ENCODE data around the gene GUCY2D.

- no peak for TF ChIP-seq EZH2 (optimal IDR thresholded peaks at IDR 0.05; ENCODE audit: low read depth, low read length)
- TF ChIP-seq, protein P1, sequence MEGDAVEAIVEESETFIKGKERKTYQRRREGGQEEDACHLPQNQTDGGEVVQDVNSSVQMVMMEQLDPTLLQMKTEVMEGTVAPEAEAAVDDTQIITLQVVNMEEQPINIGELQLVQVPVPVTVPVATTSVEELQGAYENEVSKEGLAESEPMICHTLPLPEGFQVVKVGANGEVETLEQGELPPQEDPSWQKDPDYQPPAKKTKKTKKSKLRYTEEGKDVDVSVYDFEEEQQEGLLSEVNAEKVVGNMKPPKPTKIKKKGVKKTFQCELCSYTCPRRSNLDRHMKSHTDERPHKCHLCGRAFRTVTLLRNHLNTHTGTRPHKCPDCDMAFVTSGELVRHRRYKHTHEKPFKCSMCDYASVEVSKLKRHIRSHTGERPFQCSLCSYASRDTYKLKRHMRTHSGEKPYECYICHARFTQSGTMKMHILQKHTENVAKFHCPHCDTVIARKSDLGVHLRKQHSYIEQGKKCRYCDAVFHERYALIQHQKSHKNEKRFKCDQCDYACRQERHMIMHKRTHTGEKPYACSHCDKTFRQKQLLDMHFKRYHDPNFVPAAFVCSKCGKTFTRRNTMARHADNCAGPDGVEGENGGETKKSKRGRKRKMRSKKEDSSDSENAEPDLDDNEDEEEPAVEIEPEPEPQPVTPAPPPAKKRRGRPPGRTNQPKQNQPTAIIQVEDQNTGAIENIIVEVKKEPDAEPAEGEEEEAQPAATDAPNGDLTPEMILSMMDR (IDR thresholded peaks at IDR 0.05; ENCODE audit: low read length): no peak
Observed at GRCh38 chr17:8014558-8014850, 12.1 kb downstream of the GUCY2D start.
